Stimulated activated CD4-positive, alpha-beta T cell treated with anti-CD3 and anti-CD28 coated beads, TNF-alpha, amount 100 ng/mL, for 24 hours (primary cell): ENCODE measurements around the gene ZSCAN9.

ENCODE experiments used
- DNase-seq, 3 experiments: peaks; one replicate each; pipeline ENCODE4 v3.0.0-alpha.2; 2020; ENCODE audit warnings: low read depth in 3 of 3

ZSCAN9 gene

DNA sequence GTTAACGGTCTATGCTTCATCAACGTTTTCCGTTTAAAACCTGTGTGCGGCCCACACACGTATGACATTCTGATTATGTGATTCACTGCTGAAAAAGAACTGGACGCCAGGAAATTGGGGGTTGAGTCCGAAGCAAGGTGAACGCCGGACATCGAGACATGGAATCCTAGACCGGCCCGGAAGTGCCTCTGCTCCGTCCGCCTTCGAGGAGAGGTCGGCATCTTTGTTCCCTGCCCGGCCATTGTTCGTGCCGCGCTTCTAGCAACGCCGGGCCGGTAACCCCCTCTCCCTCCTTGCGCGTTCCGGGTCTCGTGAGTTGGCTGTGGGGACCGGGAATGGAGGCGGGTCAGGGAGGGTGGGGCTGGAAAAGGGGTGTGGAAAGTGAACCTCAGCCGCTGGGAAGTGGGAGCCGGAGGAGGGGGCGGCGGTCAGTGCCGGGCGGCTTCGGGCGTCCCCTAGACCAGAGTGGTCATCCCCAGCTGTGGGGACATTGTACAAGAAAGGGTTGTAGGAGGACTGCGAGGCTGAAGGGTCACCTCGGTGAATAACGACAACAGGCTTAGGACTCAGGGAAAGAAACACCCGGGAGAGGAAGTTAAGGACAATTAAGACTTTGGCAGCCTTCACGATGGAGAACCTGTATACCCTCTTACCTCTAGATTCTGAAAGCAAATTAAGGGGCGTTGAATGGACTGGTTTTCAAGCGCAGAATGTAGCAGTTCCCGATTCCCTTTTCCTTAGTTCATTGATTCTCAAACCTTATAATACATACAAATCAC lies at the start of gene ZSCAN9:
Gene ZSCAN9 (plus strand): TSS at position 220 of the 779 bp plus-strand sequence. CDS start 1,810 bp downstream, outside the sequence.
- peak in 1 of 3 experiments; percentile 49 for DNase-seq

DNA sequence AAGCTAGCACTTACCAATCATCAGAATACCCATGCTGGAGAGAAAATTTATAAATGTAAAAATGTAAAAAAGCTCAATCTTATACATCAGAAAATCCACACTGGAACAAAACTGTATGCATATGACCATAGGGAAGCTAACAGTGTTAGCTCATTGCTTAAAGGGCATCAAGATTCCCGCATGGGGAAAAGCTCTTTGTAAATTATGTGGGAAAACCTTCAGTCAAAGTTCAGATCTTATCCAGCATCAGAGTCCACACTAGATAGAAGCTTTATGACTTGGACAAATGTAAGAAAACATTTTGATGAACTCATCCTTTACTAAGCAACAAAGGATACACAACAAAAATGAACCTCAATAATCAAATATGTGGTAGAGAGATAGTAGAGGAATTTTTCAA lies 48.7 kb upstream of the ZSCAN9 start:
- no peak for DNase-seq

DNA sequence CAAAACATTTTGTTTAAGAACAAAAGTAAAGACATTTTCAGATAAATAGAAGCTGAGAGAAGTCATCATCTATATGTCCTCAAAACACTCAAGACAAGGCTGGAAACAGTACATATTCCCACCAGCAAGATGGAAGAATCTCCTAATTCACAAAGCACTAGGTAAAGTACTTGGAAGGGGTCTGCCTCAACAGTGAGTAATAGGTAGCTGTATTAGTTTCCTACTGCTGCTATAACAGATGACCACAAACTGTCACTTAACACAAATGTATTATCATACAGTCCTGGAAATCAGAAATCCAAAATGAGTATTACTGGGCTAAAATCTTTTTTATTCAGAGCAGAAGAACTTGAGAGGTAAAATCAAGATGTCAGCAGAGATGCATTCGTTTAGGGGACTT lies 42.8 kb upstream of the ZSCAN9 start:
- no peak for DNase-seq

DNA sequence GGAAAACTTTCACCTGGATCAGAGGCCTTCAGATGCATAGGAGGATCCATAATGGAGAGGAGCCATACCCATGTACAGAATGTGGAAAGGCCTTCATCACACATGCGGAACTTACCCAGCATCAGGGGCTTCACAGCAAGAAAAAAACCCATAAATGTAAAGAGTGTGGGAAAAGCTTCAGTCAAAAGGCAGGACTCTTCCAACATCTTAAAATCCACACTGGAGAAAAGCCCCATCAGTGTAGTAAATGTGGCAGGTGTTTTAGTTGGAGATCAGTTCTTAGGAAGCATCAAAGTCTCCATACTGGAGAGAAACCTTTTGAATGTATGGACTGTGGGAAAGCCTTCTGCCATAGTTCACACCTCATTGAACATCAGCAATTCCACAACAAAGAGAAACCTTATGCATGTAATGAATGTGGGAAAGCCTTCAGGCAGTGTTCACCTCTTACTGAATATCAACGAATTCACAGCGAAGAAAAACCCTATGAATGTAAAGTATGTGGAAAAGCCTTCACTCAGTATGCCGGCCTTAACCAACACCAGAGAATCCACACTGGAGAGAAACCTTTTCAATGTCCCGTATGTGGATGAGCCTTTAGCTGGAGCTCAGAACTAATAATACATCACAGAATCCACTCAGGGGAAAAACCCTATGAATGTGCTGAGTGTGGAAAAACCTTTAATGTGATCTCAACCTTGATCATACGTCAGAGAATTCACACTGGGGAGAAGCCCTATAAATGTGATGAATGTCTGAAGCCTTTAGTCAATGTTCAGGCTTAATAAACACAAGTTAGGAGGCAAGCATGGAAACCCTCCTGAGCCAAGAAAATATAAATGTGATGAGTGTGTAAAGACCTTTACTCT lies 36.7 kb upstream of the ZSCAN9 start:
- no peak for DNase-seq

DNA sequence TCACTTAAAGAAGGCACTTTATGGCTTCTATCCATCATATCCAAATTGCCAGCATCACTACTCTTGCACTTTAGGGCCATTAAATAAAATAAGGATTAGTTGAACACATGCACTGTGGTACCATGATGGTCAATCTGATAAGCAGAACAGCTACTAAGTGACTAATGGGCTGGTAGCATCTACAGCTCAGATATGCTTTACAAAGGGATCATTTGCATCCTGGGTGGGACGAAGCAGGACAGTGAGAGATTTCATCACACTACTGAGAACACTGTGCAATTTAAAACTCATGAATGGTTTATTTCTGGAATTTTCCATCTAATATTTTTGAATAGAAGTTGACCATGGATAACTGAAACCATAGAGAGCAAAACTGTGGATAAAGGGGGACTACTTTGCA lies 25.1 kb upstream of the ZSCAN9 start:
- DNase-seq = no peak

DNA sequence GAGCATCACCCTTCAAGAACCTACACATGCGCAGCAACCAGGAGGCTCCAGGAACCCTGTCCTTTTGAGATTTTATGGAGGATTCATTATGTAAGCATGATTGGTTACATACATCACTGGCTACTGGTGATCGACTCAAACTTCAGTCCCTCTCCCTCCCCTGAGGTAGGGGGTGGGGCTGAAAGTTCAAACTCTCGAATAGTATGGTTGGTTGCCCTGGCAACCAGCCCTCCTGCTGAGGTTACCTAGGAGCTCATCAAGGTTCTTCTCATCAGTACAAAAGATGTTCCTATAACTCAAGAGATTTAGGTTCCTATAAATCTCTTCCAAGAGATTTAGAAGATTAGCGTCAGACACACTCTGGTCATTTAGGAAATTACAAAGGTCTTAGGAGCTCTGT lies 21.9 kb upstream of the ZSCAN9 start:
- DNase-seq = no peak

DNA sequence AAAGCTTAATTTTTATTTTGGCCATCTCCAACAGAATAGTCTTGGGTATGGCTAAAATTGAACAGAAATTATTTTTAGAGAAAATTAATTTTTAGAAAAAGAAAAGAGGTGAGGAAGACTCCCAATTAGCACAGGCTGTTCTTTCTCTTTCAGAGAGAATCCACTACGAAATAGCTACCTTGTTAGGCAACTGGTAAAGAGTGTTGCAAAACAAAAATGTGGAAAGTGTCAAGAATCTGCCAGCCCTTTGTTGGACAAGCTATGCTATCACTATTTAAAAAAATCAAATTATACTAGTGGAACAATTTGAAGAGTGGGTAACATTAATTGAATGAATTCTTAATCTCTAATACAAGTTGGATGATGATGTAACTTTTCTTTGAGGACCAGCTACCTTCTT lies 19.2 kb upstream of the ZSCAN9 start:
- no peak for DNase-seq

DNA sequence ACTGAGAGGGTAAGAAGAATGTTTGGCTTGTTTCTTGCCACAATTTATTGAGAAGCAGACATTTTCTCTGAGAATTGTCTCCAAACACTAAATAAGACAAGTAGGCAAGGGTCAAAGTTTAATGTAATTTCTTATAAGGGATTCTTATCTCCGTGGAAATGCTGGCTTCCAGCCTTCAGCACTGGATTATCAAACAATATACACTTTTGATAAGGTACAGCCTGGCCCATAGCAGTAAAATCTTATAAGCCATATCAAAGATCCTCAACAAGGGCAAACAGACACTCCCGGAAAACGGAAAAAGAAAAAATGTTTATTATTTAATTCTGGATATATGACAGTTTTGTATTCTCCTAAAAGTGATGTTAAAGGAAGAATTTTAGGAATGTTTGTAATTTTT lies 18.5 kb upstream of the ZSCAN9 start:
- no peak for DNase-seq

DNA sequence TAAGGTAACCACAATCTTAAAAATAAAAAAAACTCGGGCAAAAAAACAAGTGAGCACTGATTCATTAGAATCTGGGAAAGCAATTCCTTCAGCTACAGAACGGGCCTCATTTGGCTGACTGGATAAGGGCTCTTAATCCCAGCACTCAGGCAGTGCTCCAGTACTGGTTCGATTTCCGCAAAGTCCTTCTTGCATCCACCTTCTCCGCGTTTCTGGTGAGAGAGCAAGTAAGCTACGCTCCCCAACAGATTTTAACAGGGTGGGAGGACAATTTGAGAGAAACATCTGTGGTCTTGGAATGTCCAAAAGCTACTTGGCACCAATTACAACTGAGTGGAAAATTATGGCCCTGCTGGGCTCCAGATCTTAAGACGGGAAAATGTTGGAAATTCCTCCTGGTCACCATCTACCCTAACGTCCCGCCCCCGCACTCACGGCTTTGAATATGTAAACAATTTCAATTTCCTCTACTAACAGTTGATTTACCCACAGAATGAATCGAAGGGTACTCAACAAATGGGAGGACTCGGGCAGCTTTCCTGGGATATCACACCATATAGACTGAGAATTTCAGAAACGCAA lies 18.1 kb upstream of the ZSCAN9 start:
- DNase-seq = no peak

DNA sequence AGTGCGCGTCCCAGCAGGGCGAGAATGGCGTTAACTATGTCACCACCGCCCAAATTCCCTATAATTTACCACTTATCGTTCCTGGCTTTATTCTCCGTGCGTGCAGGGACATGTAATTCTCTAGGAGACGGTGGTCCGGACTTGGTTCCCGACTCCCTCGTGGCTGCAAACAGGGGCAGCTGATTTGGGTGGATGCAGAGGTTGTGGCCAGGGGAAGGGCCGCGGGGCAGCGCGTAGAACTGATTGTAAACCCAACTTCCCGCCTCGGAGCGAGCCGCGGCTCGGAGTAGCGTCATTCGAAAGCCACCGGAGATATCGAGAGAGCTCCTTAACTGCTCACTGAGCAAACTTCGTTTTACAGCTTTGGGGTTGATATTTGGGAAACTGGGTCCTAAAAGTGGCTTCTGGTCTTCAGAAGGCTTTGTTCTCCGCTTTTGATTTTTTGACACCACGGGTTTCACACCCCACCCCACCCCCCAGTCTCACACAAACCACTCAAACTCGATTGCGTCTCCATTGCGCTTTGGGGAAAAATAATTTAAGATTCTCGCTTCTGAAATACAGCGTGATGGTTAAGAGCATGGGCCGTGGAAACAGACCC lies 17.5 kb upstream of the ZSCAN9 start:
- peak in 1 of 3 experiments; percentile 24 for DNase-seq

DNA sequence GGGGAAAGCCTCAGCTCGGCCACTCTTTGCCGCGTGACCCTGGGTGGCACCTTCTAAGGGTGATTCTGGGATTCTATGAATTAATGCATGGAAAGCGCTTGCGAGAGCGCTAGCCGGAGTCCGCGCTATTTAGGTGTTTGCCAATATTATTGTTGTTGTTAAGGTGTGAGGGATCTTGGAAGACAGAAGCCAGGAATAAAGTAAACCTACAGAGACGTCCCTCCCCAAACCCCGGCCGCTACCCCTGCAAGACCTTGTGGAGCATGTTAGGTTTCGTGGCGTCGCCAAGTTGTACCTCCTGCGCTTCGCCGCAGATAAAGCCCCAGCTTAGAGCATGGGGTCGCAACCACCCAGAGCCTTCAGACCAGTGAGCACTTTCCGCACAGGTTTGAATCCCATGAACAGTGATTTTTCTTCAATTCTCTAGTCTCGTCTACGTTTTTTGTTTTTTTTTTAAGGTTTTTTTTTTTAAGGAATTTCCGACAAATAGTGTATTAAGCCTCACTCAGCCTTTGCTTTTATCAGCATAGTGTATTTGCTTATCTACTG lies 16.9 kb upstream of the ZSCAN9 start:
- no peak for DNase-seq

DNA sequence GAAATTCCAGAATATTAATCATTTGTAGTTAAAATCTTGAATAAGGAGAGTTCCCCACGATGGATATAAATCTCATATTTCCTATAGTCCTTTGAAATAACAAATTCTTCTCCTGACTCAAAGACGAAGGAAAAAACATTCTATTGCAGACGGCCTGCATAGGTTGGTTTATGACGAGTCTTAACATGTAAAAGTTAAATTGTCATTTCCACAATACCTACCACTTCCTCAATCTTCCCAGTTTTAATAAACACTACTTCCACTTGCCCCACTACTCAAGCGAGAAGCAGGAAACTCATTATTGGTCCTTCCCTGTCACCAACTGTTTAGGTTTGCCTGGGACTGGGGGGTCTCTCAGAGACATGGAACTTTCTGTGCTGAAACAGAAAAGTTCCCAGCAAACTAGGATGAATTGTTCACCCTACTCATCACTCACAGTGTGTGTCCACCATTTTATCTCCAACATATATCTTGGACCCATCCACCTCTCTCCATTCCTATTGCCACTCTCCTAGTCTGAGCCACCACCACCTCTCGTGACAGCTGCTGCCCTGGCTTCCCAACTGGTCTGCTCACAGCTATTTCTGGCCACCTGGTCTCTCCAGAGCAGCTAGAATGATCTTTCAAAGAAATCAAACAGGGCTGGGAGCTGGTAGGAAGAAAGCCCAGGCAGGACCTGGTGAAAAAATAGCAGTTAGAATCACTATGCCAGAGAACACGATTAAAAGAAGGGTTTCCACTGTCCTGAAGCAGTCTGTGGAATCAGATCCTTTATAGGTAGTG lies 15.1 kb upstream of the ZSCAN9 start:
- no peak for DNase-seq

DNA sequence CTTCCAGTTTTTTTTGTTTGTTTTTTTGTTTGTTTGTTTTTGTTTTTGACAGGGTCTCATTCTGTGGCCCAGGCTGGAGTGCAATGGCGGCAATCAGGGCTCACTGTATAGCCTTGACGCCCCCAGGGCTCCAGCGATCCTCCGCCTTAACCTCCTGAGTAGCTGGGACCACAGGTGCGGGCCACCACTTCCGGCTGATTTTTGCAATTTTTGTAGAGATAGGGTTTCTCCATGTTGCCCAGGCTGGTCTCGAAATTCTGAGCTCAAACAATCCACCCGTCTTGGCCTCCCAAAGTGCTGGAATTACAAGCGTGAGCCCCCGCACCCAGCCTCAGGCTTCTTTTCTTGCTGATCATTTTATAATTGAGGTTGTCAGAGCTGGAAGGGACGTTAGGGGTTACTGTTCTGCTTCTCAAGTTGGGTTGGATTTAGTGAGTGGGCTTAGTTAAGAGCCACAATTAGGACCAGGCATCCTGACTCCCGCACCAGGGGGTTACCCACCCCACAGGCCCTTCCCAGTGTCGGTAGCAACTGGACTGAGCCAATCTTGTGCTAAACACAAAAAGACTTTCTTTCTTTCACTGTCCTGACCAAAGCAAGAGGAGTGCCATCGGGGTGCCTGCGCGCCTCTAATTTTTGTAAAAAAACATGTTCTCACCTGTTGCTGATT lies 13.1 kb upstream of the ZSCAN9 start:
- no peak for DNase-seq

DNA sequence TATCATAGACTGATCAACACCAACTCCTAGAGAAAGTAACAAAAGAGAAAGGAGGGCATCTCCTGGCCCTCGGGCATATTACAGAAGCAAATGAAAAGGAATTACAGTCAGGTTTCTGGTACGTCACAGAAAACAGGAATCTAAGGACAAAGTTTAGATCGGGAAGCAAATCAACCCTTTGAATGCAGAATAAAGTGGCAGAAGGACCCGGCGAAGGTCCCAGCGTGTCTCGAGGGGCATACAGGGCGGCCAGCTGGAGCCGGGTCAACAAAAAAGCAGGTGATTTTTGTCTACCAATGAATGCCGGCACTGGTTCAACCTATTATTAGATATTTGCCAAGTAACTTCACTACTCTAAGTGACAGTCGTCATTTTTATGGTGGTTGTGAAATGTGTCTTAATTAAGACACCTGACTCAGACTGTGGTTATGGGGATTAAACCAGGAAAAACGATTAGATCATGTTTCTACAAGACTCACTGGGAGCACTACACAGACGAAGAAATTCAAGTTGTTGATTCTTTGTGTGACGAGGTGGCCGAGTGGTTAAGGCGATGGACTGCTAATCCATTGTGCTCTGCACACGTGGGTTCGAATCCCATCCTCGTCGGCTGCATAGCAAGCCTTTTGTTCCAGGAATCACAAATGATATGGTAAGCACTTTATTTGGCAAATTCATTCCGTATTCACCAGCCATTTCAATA lies 12.4 kb upstream of the ZSCAN9 start:
- peak; percentile 18 to 66 (median 40) for DNase-seq

DNA sequence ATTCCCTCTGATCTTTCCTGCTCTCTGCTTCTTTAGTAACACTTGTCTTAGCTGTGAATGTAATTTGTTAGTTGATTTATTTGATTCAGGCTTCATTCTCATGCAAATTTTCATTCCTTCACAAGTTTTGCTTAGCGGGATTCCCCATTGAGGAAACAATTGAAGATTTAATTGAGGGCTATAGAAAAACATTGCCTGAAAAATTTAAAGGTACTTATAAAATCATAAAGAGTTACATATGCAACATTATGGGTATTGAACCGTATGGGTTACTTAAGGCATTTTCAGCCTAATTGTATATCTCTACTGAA lies 11.9 kb upstream of the ZSCAN9 start:
- no peak for DNase-seq

DNA sequence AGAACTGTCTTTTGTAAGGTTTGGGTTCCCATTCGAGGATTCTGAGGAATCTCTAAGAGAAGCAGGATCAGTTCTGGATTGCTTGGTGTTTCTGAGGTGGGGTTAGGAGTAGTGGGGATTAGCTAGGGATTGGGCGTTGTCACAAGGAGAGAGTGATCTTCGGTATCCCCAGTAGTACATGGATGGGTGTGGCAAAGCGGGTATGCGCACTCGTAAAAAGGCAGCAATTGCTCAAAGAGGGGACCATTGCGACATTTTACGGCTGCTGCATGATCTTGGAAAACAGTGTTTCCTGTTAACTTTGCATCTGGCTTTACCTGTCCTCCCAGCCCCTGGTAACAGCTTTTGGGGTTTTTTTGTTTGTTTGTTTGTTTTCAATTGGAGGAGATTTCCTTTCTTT lies 9.7 kb upstream of the ZSCAN9 start:
- DNase-seq = no peak

DNA sequence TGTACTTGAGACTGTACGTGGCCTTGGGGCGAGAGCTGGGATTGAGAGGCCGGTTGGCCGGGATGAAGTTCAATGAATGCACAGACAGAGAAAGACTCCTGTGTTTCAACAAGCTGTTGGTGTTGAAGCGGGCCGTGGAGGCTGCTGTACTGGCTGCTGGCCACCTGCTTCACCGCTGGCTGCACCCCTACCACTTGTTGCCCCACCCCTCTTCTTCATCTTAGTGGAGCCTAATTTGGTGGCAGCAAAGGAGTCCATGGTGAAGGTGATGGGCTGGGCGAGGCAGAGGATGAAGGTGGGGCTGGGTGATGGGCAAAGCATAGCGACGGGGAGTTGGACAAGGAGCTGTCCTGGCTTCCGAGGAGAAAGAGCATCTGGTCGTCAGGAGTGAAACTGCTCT lies 7.2 kb upstream of the ZSCAN9 start:
- no peak for DNase-seq

DNA sequence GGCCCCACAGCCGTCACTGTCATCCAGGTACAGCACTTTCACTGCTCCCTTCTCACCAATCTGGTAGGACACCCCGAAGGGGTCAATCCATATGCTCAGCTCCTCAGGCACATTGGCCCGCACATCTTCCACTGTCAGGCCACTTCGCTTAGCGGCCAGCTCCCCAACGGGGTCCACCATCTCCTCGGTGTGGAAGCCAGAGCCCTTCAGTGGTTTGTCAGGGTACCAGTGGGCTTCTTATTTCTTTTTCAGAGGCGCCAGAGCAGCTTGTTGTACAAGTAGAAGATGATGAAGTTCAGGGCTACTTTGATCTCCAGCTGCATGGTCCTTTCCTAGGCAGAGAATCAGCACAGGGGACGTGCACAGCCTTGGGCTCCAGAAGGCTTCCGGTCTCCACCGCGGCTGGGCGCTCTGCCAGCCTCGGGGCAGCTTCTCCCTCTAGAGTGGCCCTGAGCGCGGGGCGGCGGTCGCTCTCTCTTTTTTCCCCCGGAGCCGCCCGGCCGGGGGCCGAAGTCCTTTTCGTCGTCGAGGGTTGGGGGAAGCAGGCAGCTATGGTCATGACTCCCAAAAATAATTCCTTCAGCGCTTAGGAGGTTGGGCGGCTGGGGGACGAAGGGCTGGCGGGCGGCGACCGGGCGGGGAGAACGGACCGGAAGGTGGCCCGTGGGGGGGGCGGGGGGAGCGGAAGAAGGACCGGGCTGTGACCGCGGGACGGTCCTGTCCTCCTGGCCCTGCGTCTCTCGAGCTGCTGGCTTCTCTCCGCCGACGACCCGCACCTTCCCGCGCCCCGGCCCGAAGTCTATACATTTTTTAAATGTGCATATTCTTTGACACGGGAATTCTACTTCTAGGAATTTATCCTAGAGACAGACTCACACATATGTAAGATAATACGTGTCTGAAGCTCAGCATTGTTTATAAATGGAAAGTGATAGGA lies 6.5 kb upstream of the ZSCAN9 start:
- DNase-seq = peak in 1 of 3 experiments; percentile 43
